ENCODE data around the gene TLCD2. TPM values are rescaled to one million over a fixed set of nuclear protein-coding genes. Genes with fewer than 3 reads are reported as not detected.

The TLCD2 gene
- total and polyA plus RNA-seq, 2 of the 13 experiments (the other 11 are each of a cell fraction or from before 2014, with no cell fraction given): 0.90 to 1.1 TPM

GRCh38 chr17:1753767-1754429 lies 43.7 kb upstream of the TLCD2 start (continued):
- no peak for TF ChIP-seq THAP9 (CRISPR knock-in tag; IDR thresholded peaks at IDR 0.05; ENCODE audit: borderline replicate concordance)
- TF ChIP-seq ERF (CRISPR knock-in tag; IDR thresholded peaks at IDR 0.05): no peak
- TF ChIP-seq REXO4 (CRISPR knock-in tag; IDR thresholded peaks at IDR 0.05; ENCODE audit: borderline replicate concordance): no peak
- TF ChIP-seq ZNF639 (CRISPR knock-in tag; conservative IDR thresholded peaks at IDR 0.05): no peak
- no peak for TF ChIP-seq PRDM15 (CRISPR knock-in tag; IDR thresholded peaks at IDR 0.05)
- peak; percentile 97 for TF ChIP-seq AKAP8 (CRISPR knock-in tag; IDR thresholded peaks at IDR 0.05)
- TF ChIP-seq SRSF4 (IDR thresholded peaks at IDR 0.05; ENCODE audit: low read depth, low read length, poor library complexity, severe bottlenecking): peak; percentile 39
- TF ChIP-seq ARID2 (CRISPR knock-in tag; IDR thresholded peaks at IDR 0.05; ENCODE audit: borderline replicate concordance): no peak
- no peak for TF ChIP-seq ZNF704 (CRISPR knock-in tag; IDR thresholded peaks at IDR 0.05; ENCODE audit: borderline replicate concordance)
- no peak for TF ChIP-seq ZNF766 (CRISPR knock-in tag; IDR thresholded peaks at IDR 0.05; ENCODE audit: borderline replicate concordance)
- no peak for TF ChIP-seq PAXIP1 (CRISPR knock-in tag; conservative IDR thresholded peaks at IDR 0.05)
- TF ChIP-seq HCFC1 (IDR thresholded peaks at IDR 0.05; ENCODE audit: low read depth, low read length): no peak
- TF ChIP-seq AGO1 (IDR thresholded peaks at IDR 0.05; ENCODE audit: low read depth, low read length, poor library complexity, severe bottlenecking): peak; percentile 85

All from HepG2 (cell line).